Measurements from ENCODE around the gene RBX1.
"Not testable (repeated sequence)": the region's sequence is repeated elsewhere in the genome, so short reads cannot be mapped to it uniquely, and the experiment has no call there.

The RBX1 gene

DNA sequence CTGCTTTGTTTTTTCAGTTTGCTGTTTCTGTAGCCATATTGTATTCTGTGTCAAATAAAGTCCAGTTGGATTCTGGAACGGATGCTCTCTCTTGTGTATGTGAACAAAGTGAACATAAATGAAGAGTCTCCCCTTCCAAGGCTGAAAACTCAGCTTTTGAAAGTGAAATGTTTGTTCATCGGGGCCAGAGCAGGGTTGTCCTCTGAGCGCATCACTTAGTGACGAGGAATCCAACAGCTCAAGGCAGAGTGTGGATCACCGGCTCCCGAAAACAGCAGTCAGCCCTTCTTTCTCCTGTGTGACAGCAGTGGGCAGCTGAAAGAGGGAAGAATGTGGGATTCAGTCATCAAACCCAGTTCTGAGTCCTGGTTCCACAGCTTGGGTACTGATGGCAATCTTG is 21.4 kb downstream of the RBX1 start:
- peak; percentile 6 for DNase-seq (ENCODE audit: low spot score)

DNA sequence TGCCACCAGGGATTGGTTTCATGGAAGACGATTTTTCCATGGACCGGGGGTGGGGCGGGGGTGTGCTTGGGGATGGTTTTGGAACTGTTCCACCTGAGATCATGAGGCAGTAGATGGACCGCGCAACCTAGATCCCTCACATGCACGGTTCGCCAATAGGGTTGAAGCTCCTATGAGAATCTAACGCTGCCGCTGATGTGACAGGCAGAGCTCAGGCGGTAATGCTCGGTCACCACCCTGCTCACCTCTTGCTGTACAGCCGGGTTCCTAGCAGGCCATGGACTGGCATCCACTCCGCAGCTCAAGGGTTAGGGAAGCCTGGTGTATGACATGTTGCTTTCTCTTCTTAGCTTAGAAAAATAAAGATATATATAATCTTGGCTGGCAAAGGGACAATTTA is 22.0 kb downstream of the RBX1 start:
- no peak for DNase-seq (ENCODE audit: low spot score)

GRCh38 chr22:40975366-40975765 is 24.2 kb downstream of the RBX1 start:
- DNase-seq (ENCODE audit: low spot score), result no peak

- peak; percentile 8 for DNase-seq (ENCODE audit: low spot score)
Measured at GRCh38 chr22:40976866-40977700, 25.9 kb downstream of the RBX1 start.

- no peak for DNase-seq (ENCODE audit: low spot score)
Measured at GRCh38 chr22:40979198-40979597, 28.0 kb downstream of the RBX1 start.

- DNase-seq (ENCODE audit: low spot score), result no peak
Measured at GRCh38 chr22:40979871-40980270, 28.7 kb downstream of the RBX1 start.

GRCh38 chr22:40982482-40983385 is 31.6 kb downstream of the RBX1 start:
- no peak for DNase-seq (ENCODE audit: low spot score)

DNA sequence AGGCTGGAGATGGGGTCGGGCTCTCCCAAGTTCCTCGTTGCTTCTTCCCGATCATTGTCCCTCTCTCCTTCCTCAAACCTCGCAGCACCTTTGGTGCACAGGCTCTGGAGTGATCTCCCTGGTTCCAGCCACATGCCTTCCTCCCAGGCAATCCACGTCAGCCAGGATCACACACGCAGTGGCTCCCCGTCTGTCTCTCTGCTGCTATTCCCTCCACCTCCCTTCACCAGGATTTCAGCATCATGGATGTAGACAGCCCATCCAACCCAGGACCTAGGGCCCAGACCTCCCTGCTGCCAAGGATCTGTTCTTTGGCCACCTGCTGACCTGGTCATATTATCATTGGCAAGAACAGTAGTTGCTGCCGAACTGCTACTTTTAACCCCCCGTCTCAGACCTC is 40.1 kb downstream of the RBX1 start:
- no peak for DNase-seq (ENCODE audit: low spot score)

DNA sequence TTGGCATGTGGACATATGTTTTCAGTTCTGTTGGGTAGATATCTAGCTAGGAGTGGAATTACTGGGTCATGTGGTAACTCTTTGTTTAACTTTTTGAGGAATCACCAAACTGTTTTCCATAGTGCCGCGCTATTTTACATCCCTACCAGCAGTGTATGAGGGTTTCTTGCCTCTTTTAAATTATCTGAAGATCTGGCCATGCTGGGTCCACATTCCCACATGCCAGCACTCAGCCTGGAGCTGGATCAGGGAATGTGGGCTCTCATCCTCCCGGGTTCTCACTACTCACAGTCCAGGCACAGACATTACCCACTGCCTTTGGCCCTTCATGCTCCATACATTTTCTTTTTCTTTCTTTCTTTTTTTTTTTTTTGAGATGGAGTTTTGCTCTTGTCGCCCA is 44.6 kb downstream of the RBX1 start:
- no peak for DNase-seq (ENCODE audit: low spot score)

- DNase-seq (ENCODE audit: low spot score), result no peak
Measured at GRCh38 chr22:40997520-40997919, 46.3 kb downstream of the RBX1 start.

DNA sequence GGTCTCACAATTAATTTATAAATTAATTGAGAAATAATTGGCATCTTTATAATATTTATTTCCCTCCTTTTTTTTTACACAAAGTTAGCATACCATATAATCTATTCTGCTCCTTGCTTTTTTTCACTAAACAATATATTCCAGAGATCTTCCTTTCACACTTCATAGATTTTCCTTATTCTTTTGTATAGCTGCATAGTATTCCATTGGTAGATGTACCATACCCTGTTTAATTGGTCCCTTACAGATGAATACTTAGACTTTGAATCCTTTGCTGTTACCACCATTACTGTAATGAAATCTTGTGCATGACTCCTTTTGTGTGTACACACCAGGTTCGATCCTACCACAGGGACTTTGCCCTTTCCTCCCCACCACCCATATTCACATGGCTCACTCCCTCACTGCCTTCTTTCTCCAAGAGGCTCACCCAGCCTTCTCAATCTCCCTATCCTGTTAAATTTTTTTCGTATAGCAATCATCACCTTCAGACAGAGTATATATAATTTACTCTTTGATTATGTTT is 48.9 kb downstream of the RBX1 start:
- DNase-seq (ENCODE audit: low spot score), result no peak

GRCh38 chr22:41000941-41001721 is 50.0 kb downstream of the RBX1 start:
- DNase-seq (ENCODE audit: low spot score), result no peak

DNA sequence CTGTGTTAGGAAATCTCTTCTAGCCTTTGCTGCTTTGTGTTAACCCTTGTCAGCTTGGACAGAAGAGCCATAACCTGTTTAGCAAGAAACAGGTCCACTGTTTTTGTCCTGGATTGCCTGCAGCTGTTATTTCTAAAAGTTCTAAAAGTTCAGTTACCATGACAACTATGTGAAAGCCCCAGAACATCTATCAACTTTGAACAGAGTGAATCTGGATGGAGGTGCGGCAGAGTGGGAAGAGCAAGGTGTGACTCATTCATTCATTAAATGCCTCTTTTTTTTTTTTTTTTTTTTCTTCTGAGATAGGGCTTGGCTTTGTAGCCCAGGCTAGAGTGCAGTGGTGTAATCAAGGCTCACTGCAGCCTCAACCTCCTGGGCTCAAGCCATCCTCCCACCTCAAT is 50.5 kb downstream of the RBX1 start:
- DNase-seq (ENCODE audit: low spot score), result peak; percentile 25

GRCh38 chr22:41002386-41002785 is 51.2 kb downstream of the RBX1 start:
- not testable (repeated sequence) for DNase-seq (ENCODE audit: low spot score)

- no peak for DNase-seq (ENCODE audit: low spot score)
Measured at GRCh38 chr22:41003066-41003465, 51.9 kb downstream of the RBX1 start.

DNA sequence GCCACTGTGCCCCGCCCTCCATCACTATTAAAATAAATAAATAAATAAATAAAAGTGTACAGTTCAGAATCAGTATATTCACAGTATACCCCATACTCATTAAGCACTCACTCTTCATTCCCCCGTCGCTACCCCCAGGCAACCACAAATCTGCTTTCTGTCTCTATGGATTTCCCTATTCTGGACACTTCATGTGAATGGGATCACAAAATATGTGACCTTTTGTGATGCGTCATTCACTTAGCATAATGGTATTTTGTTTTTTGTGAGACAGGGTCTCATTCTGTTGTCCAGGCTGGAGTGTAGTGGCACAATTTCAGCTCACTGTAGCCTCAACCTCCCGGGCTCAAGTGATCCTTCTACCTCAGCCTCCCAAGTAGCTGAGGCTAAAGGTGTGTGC is 52.8 kb downstream of the RBX1 start:
- DNase-seq (ENCODE audit: low spot score), result no peak

DNA sequence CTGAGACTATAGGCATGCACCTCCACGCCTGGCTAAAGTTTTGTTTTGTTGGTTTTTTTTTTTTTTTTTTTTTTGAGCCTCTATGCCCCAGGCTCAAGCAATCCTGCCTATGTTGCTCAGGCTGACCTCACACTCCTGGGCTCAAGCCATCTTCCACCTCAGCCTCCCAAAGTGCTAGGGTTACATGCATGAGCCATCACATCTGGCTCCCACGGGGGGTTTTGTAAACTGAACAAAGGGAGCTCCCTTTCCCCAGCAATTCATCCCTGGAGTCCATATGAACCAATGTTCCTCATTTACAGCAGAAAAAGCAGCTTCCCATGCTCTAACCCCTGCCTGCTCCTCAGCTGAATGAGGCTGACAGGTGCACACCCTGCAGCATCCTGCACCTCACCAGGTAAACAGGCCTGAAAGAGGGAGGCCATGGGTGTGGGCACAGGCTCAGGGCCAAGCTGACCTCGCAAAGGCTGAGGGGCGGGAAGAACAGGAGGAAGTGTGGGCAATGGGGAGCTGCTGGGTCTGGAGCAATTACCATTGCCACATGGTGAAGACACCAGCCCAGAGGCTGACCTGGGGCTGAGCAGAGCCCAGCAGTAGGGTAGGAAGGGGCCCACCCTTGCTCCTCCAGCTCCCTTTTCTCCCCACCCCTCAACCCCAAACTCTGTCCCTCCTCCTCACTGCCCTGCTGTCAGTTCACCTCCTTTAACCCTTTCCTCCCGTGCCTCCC is 58.2 kb downstream of the RBX1 start:
- DNase-seq (ENCODE audit: low spot score), result no peak

DNA sequence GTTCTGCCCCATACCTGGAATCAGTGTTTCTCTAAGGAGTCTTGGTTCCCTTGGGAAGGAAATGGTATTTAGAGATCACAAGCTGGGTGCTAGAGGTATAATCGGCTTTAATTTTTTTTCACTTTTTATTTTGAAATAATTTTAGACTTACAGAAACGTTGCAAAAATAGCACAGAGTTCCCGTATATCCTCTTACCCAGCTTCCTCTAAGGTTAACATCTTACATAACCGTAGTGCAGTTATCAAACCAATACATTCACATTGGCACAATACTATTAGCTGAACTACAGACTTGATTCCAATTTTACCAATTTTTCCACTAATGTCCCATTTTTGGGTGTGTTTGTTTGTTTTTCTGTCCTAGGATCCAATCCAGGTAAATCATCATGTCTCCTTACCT is 63.8 kb downstream of the RBX1 start:
- no peak for DNase-seq (ENCODE audit: low spot score)

- DNase-seq (ENCODE audit: low spot score), result no peak
Measured at GRCh38 chr22:41021061-41021612, 70.0 kb downstream of the RBX1 start.

GRCh38 chr22:41021613-41022454 is 70.7 kb downstream of the RBX1 start:
- peak; percentile 81 for DNase-seq (ENCODE audit: low spot score)
